GM12878 (cell line): ENCODE results near the gene RUNDC1. TPM values are rescaled to one million over a fixed set of nuclear protein-coding genes. Genes with fewer than 3 reads are reported as not detected.
A peak's percentile ranks its signal among the peaks of the same experiment; 100 is the strongest.

Experiments
- ATF7 ChIP-seq: fragments of 450-650 bp; IDR thresholded peaks from 2 replicates; pipeline ENCODE4 v1.6.1; 2016; ENCODE audit warnings: low read depth, mild to moderate bottlenecking
- BACH1 ChIP-seq: fragments of 450-650 bp; IDR thresholded peaks from 2 replicates; pipeline ENCODE4 v1.6.1; 2017; ENCODE audit warnings: mild to moderate bottlenecking, borderline replicate concordance
- BMI1 ChIP-seq: fragments of 450-650 bp; IDR thresholded peaks from 2 replicates; pipeline ENCODE4 v1.6.1; 2016; ENCODE audit warnings: mild to moderate bottlenecking, moderate library complexity, borderline replicate concordance
- CEBPB ChIP-seq, 2 experiments: fragments of 150-350 bp in 1 of 2; IDR thresholded peaks; 2 replicates each; pipeline ENCODE4 v1.6.1; 2012 to 2014; ENCODE audit warnings: low read depth in 2 of 2, low read length in 2 of 2, borderline replicate concordance in 1 of 2, inconsistent platforms in 1 of 2
- CHD4 ChIP-seq: fragments of 200-600 bp; sonication (generic); IDR thresholded peaks from 2 replicates; pipeline ENCODE4 v1.6.1; 2016; ENCODE audit warnings: mild to moderate bottlenecking
- CTCF ChIP-seq, 3 experiments: IDR thresholded peaks in 2 of 3; conservative IDR thresholded peaks in 1 of 3; 2 replicates each; pipeline ENCODE4 v1.5.1; 2011; ENCODE audit warnings: low read depth in 3 of 3, low read length in 3 of 3, mild to moderate bottlenecking in 3 of 3, control low read depth in 2 of 3, moderate library complexity in 2 of 3, inconsistent platforms in 1 of 3, mixed read lengths in 1 of 3; ENCODE audit not compliant: control insufficient read depth in 2 of 3, insufficient read depth in 1 of 3; ENCODE audit errors: extremely low read depth in 1 of 3
- EP300 ChIP-seq, 2 experiments: fragments of 150-350 bp in 1 of 2; IDR thresholded peaks; 2 replicates each; pipeline ENCODE4 v1.6.1; 2011 to 2012; ENCODE audit warnings: low read depth in 2 of 2, low read length in 2 of 2, borderline replicate concordance in 1 of 2, improper control_type of control experiment in 1 of 2, inconsistent platforms in 1 of 2; ENCODE audit not compliant: control insufficient read depth in 1 of 2
- FOXK2 ChIP-seq: fragments of 450-650 bp; IDR thresholded peaks from 2 replicates; pipeline ENCODE4 v1.6.1; 2017; ENCODE audit warnings: mild to moderate bottlenecking, moderate library complexity
- FOXM1 ChIP-seq: IDR thresholded peaks from 2 replicates; pipeline ENCODE4 v1.6.1; 2012; ENCODE audit warnings: low read depth, mild to moderate bottlenecking, inconsistent platforms, low read length, moderate library complexity
- HDAC2 ChIP-seq: fragments of 200-600 bp; sonication (generic); IDR thresholded peaks from 2 replicates; pipeline ENCODE4 v1.6.1; 2017
- IKZF2 ChIP-seq, 2 experiments: fragments of 450-650 bp; IDR thresholded peaks; 2 replicates each; pipeline ENCODE4 v1.6.1; 2017; ENCODE audit warnings: mild to moderate bottlenecking in 2 of 2, moderate library complexity in 2 of 2
- IRF4 ChIP-seq: IDR thresholded peaks from 2 replicates; pipeline ENCODE4 v1.6.1; 2011; ENCODE audit warnings: low read depth, low read length
- KAT2A ChIP-seq: conservative IDR thresholded peaks from 2 replicates; pipeline ENCODE4 v1.6.1; 2011; ENCODE audit warnings: low read depth, low read length; ENCODE audit not compliant: control insufficient read depth
- KDM1A ChIP-seq: fragments of 200-600 bp; sonication (generic); IDR thresholded peaks from 2 replicates; pipeline ENCODE4 v1.6.1; 2016; ENCODE audit warnings: borderline replicate concordance
- LARP7 ChIP-seq: fragments of 450-650 bp; IDR thresholded peaks from 2 replicates; pipeline ENCODE4 v1.6.1; 2017; ENCODE audit warnings: mild to moderate bottlenecking
- MEF2A ChIP-seq: IDR thresholded peaks from 2 replicates; pipeline ENCODE4 v1.6.1; 2011; ENCODE audit warnings: low read depth, mild to moderate bottlenecking, low read length, moderate library complexity; ENCODE audit not compliant: insufficient read depth
- MEF2B ChIP-seq: fragments of 450-650 bp; IDR thresholded peaks from 2 replicates; pipeline ENCODE4 v1.6.1; 2018; ENCODE audit warnings: mild to moderate bottlenecking, moderate library complexity; ENCODE audit not compliant: partially characterized antibody, poor library complexity, severe bottlenecking
- NFXL1 ChIP-seq: fragments of 450-650 bp; IDR thresholded peaks from 2 replicates; pipeline ENCODE4 v1.6.1; 2017; ENCODE audit warnings: antibody characterized with exemption, mild to moderate bottlenecking, borderline replicate concordance
- NKRF ChIP-seq: fragments of 450-650 bp; conservative IDR thresholded peaks from 2 replicates; pipeline ENCODE4 v1.6.1; 2017; ENCODE audit warnings: mild to moderate bottlenecking, moderate library complexity
- RAD21 ChIP-seq: IDR thresholded peaks from 2 replicates; pipeline ENCODE4 v1.6.1; 2011; ENCODE audit warnings: mild to moderate bottlenecking, low read depth, low read length, moderate library complexity; ENCODE audit not compliant: insufficient read depth
- RB1 ChIP-seq: fragments of 450-650 bp; formaldehyde crosslinking; IDR thresholded peaks from 2 replicates; pipeline ENCODE4 v1.6.1; 2017; ENCODE audit warnings: mild to moderate bottlenecking, borderline replicate concordance
- SREBF1 ChIP-seq: IDR thresholded peaks from 2 replicates; pipeline ENCODE4 v1.6.1; 2012; ENCODE audit warnings: mild to moderate bottlenecking, low read length
- SRF ChIP-seq, 2 experiments: IDR thresholded peaks; 2 replicates each; pipeline ENCODE4 v1.6.1; 2011; ENCODE audit warnings: low read depth in 2 of 2, low read length in 2 of 2, mild to moderate bottlenecking in 1 of 2, moderate library complexity in 1 of 2
- TARDBP ChIP-seq: IDR thresholded peaks from 2 replicates; pipeline ENCODE4 v1.6.1; 2016; ENCODE audit warnings: borderline replicate concordance
- ZNF384 ChIP-seq: IDR thresholded peaks from 2 replicates; pipeline ENCODE4 v1.6.1; 2012; ENCODE audit warnings: low read depth, mild to moderate bottlenecking, low read length, improper control_type of control experiment, borderline replicate concordance
- polyA plus RNA-seq, 11 experiments: library from polyadenylated mRNA; depleted of rRNA in 4 of 11; unstranded in 6 of 11; stranded (reverse) in 5 of 11; fragments of >200 nt; fragmentation: Nextera tagmentation in 4 of 11; fragmentation: Illumina TruSeq in 1 of 11; extraction: Ambion mirVana in 4 of 11; extraction: Trizol in 1 of 11; gene quantifications; 1 replicate in 1 of 11; 2 replicates in 10 of 11; pipeline versions ENCODE4 v1.2.1 to v1.2.3, GENCODE V29; 2011 to 2016; ENCODE audit warnings: inconsistent platforms in 2 of 11, missing spikeins in 2 of 11, low read depth in 1 of 11
- total RNA-seq, 4 experiments: library from RNA; depleted of rRNA in 3 of 4; stranded (reverse); fragments of >200 nt in 3 of 4; fragmentation: Illumina TruSeq in 1 of 4; extraction: Trizol in 1 of 4; gene quantifications; 2 replicates each; pipeline versions ENCODE4 v1.2.1 to v1.2.3, GENCODE V29; 2013 to 2021
- TF ChIP-seq, protein P1 (sequence below): IDR thresholded peaks from 2 replicates; pipeline ENCODE4 v1.6.1; 2011; ENCODE audit warnings: low read depth, low read length, improper control_type of control experiment, borderline replicate concordance
- TF ChIP-seq, protein P2 (sequence below): IDR thresholded peaks from 2 replicates; pipeline ENCODE4 v1.6.1; 2012; ENCODE audit warnings: low read length, inconsistent platforms

Gene RUNDC1
- total and polyA plus RNA-seq, 10 of the 15 experiments (the other 5 are each of a cell fraction or from before 2014, with no cell fraction given) = 2.9 to 15.6 (median 8.2) TPM

GRCh38 chr17:42985225-42985624, 4.9 kb downstream of the RUNDC1 start (continued):
- TF ChIP-seq, protein P1, sequence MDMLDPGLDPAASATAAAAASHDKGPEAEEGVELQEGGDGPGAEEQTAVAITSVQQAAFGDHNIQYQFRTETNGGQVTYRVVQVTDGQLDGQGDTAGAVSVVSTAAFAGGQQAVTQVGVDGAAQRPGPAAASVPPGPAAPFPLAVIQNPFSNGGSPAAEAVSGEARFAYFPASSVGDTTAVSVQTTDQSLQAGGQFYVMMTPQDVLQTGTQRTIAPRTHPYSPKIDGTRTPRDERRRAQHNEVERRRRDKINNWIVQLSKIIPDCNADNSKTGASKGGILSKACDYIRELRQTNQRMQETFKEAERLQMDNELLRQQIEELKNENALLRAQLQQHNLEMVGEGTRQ = no peak
- TF ChIP-seq ATF7 (peak; percentile 45; the same call in 1 of the 2 replicates), LARP7 (no peak), IRF4 (peak; percentile 86), NKRF (no peak), SREBF1 (no peak), KAT2A (no peak), CHD4 (no peak), BACH1 (peak; percentile 41; the same call in 1 of the 2 replicates), NFXL1 (no peak), HDAC2 (no peak), EP300 (IDR thresholded peaks at IDR 0.05; ENCODE audit: borderline replicate concordance in 1 of 2, control insufficient read depth in 1 of 2, low read depth in 2 of 2, low read length in 2 of 2) (peak in 1 of 2 experiments; percentile 74; a peak in 1 of 4 replicates), RAD21 (no peak; the same call in 1 of the 2 replicates), MEF2A (no peak), CTCF (IDR thresholded peaks at IDR 0.05 in 2 of 3, conservative IDR thresholded peaks at IDR 0.05 in 1 of 3; ENCODE audit: control insufficient read depth in 2 of 3, extremely low read depth in 1 of 3, insufficient read depth in 1 of 3, low read depth in 3 of 3, low read length in 3 of 3) (no peak), FOXK2 (no peak), IKZF2 (IDR thresholded peaks at IDR 0.05) (peak; percentile 83 to 88), ZNF384 (peak; percentile 38; the same call in 1 of the 2 replicates), RB1 (no peak), CEBPB (IDR thresholded peaks at IDR 0.05; ENCODE audit: borderline replicate concordance in 1 of 2, low read depth in 2 of 2, low read length in 2 of 2) (no peak), BMI1 (no peak), MEF2B (no peak), SRF (IDR thresholded peaks at IDR 0.05; ENCODE audit: low read depth in 2 of 2, low read length in 2 of 2) (0 out of 4 replicates have a peak, but pooled peaks of 1 of the 2 experiments have one; percentile 61), TARDBP (no peak), FOXM1 (no peak), KDM1A (no peak)
- TF ChIP-seq, protein P2, sequence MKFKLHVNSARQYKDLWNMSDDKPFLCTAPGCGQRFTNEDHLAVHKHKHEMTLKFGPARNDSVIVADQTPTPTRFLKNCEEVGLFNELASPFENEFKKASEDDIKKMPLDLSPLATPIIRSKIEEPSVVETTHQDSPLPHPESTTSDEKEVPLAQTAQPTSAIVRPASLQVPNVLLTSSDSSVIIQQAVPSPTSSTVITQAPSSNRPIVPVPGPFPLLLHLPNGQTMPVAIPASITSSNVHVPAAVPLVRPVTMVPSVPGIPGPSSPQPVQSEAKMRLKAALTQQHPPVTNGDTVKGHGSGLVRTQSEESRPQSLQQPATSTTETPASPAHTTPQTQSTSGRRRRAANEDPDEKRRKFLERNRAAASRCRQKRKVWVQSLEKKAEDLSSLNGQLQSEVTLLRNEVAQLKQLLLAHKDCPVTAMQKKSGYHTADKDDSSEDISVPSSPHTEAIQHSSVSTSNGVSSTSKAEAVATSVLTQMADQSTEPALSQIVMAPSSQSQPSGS = no peak
